Osteoblast (primary cell): ENCODE data around the gene FAM43A. TPM values are rescaled to one million over a fixed set of nuclear protein-coding genes. Genes with fewer than 3 reads are reported as not detected.

Experiments
- DNase-seq: peaks from one replicate; pipeline ENCODE4 v3.0.0; 2011; ENCODE audit warnings: low spot score, mixed read lengths; ENCODE audit not compliant: insufficient read length; ENCODE audit errors: missing footprints
- H2AFZ ChIP-seq: 2 replicates; pipeline ENCODE4 v1.6.0; 2011; ENCODE audit warnings: mild to moderate bottlenecking, low read length
- H3K27ac ChIP-seq: 2 replicates; pipeline ENCODE4 v1.5.1; 2011; ENCODE audit warnings: mild to moderate bottlenecking, low read depth, low read length, moderate library complexity
- H3K27me3 ChIP-seq: 2 replicates; pipeline ENCODE4 v1.6.0; 2012; ENCODE audit warnings: mild to moderate bottlenecking, control low read depth, inconsistent platforms, low read length, moderate library complexity; ENCODE audit not compliant: insufficient read depth
- H3K36me3 ChIP-seq: 2 replicates; pipeline ENCODE4 v1.5.1; 2011; ENCODE audit warnings: mild to moderate bottlenecking, low read length, control low read depth, moderate library complexity; ENCODE audit not compliant: insufficient read depth
- H3K4me1 ChIP-seq: 2 replicates; pipeline ENCODE4 v1.5.1; 2011; ENCODE audit warnings: mild to moderate bottlenecking, low read length, control low read depth, moderate library complexity; ENCODE audit not compliant: insufficient read depth
- H3K4me2 ChIP-seq: 2 replicates; pipeline ENCODE4 v1.6.0; 2011; ENCODE audit warnings: mild to moderate bottlenecking, low read length; ENCODE audit not compliant: insufficient read depth
- H3K4me3 ChIP-seq: fragments of 200-600 bp; sonication (generic); 3 replicates; pipeline ENCODE4 v1.5.1; 2012; ENCODE audit warnings: mild to moderate bottlenecking, low read length, inconsistent platforms; ENCODE audit not compliant: insufficient read depth
- H3K79me2 ChIP-seq: 2 replicates; pipeline ENCODE4 v1.6.0; 2012; ENCODE audit warnings: mild to moderate bottlenecking, low read length, control low read depth, inconsistent platforms; ENCODE audit not compliant: insufficient read depth
- H3K9me3 ChIP-seq: 2 replicates; pipeline ENCODE4 v1.5.1; 2011; ENCODE audit warnings: low read depth, low read length, control low read depth
- H4K20me1 ChIP-seq: 2 replicates; pipeline ENCODE4 v1.6.0; 2012; ENCODE audit warnings: mild to moderate bottlenecking, low read length, control low read depth; ENCODE audit not compliant: insufficient read depth
- CTCF ChIP-seq: IDR thresholded peaks from 2 replicates; pipeline ENCODE4 v1.5.1; 2011; ENCODE audit warnings: mild to moderate bottlenecking, low read depth, low read length, moderate library complexity; ENCODE audit errors: extremely low read depth
- total RNA-seq: library from RNA; depleted of rRNA; stranded (reverse); fragments of >200 nt; gene quantifications from 2 replicates; pipeline ENCODE4 v1.2.3, GENCODE V29; 2012

FAM43A gene
- total RNA-seq, 1 donor, result 17.0 TPM

- Histone ChIP-seq H3K27ac (peak overlapping the region; percentile 4), H3K9me3 (no peaks in the 10 kb centered on the region), H3K4me2 (peak overlapping the region; percentile 71), H3K36me3 (peaks cover under 1% of the 10 kb centered on the region), H3K4me1 (peaks cover 26% of the 10 kb centered on the region), H3K27me3 (no peaks in the 10 kb centered on the region), H3K4me3 (peak overlapping the region; percentile 40), H3K79me2 (peaks cover 19% of the 10 kb centered on the region), H2AFZ (peak overlapping the region; percentile 78), H4K20me1 (peaks cover 13% of the 10 kb centered on the region)
- TF ChIP-seq CTCF, result no peak
- DNase-seq, result no peak
Observed at GRCh38 chr3:194675081-194675640, 10.5 kb upstream of the FAM43A start.

GRCh38 chr3:194675680-194676079, 10.0 kb upstream of the FAM43A start:
- Histone ChIP-seq H3K36me3 (no peaks in the 10 kb centered on the region), H3K4me2 (peak overlapping the region; percentile 71), H3K4me3 (peak overlapping the region; percentile 40), H3K27me3 (no peaks in the 10 kb centered on the region), H2AFZ (peak overlapping the region; percentile 78), H4K20me1 (peaks cover 10% of the 10 kb centered on the region), H3K4me1 (peaks cover 23% of the 10 kb centered on the region), H3K27ac (peak overlapping the region; percentile 4), H3K79me2 (peaks cover 13% of the 10 kb centered on the region), H3K9me3 (no peaks in the 10 kb centered on the region)
- TF ChIP-seq CTCF, result no peak
- DNase-seq, result peak; percentile 58

- no peaks in the 10 kb centered on the region for H3K36me3 ChIP-seq
- H3K79me2 ChIP-seq, result peaks cover 6% of the 10 kb centered on the region
- no peak for TF ChIP-seq CTCF
- H3K4me1 ChIP-seq, result peaks cover 16% of the 10 kb centered on the region
- no peaks in the 10 kb centered on the region for H3K27me3 ChIP-seq
- peaks cover 3% of the 10 kb centered on the region for H4K20me1 ChIP-seq
- H3K4me2 ChIP-seq, result no peak overlapping the region
- H2AFZ ChIP-seq, result no peak overlapping the region
- H3K27ac ChIP-seq, result no peak overlapping the region
- no peak overlapping the region for H3K4me3 ChIP-seq
- H3K9me3 ChIP-seq, result no peaks in the 10 kb centered on the region
- DNase-seq, result no peak
Observed at GRCh38 chr3:194676471-194676870, 9.2 kb upstream of the FAM43A start.

GRCh38 chr3:194680888-194681615, 4.6 kb upstream of the FAM43A start:
- no peaks in the 10 kb centered on the region for H3K9me3 ChIP-seq
- H3K4me2 ChIP-seq, result no peak overlapping the region
- H3K4me3 ChIP-seq, result no peak overlapping the region
- H3K27ac ChIP-seq, result no peak overlapping the region
- TF ChIP-seq CTCF, result no peak
- H3K27me3 ChIP-seq, result no peaks in the 10 kb centered on the region
- H4K20me1 ChIP-seq, result no peaks in the 10 kb centered on the region
- H2AFZ ChIP-seq, result no peak overlapping the region
- H3K4me1 ChIP-seq, result peaks cover 14% of the 10 kb centered on the region
- no peaks in the 10 kb centered on the region for H3K36me3 ChIP-seq
- peaks cover 2% of the 10 kb centered on the region for H3K79me2 ChIP-seq
- DNase-seq, result no peak
